NCI-H526 (cell line): Measurements from ENCODE around the gene FGD2.
A peak's percentile ranks its signal among the peaks of the same experiment; 100 is the strongest.

ENCODE experiments used
- DNase-seq, 2 experiments: peaks; one replicate each; lab custom pipeline; 2025; lab: John Stamatoyannopoulos, UW

FGD2 gene

GRCh38 chr6:37005061-37005810 lies at the start of gene FGD2:
TSS of gene FGD2 (plus strand) at chr6:37005655. CDS start at chr6:37005818, 163 bp downstream.
- DNase-seq: no peak

GRCh38 chr6:36955671-36956445 lies 49.6 kb upstream of the FGD2 start:
- no peak for DNase-seq

- DNase-seq: no peak
These were observed 49.0 kb upstream of the FGD2 start for GRCh38 chr6:36956446-36956820.

GRCh38 chr6:36957773-36958271 lies 47.6 kb upstream of the FGD2 start:
- no peak for DNase-seq

GRCh38 chr6:36958775-36959554 lies 46.5 kb upstream of the FGD2 start:
- DNase-seq: no peak

- DNase-seq: no peak
These were observed 45.8 kb upstream of the FGD2 start for GRCh38 chr6:36959555-36960250.

GRCh38 chr6:36961441-36962435 lies 43.7 kb upstream of the FGD2 start:
- no peak for DNase-seq

- DNase-seq: peak in 1 of 2 experiments; percentile 55
These were observed 42.6 kb upstream of the FGD2 start for GRCh38 chr6:36962874-36963273.

- DNase-seq: no peak
These were observed 41.8 kb upstream of the FGD2 start for GRCh38 chr6:36963451-36964290.

- no peak for DNase-seq
These were observed 41.1 kb upstream of the FGD2 start for GRCh38 chr6:36964349-36964748.

GRCh38 chr6:36964908-36965307 lies 40.5 kb upstream of the FGD2 start:
- no peak for DNase-seq

- no peak for DNase-seq
These were observed 38.2 kb upstream of the FGD2 start for GRCh38 chr6:36967301-36967700.

GRCh38 chr6:36967757-36968156 lies 37.7 kb upstream of the FGD2 start:
- no peak for DNase-seq

- DNase-seq: no peak
These were observed 37.0 kb upstream of the FGD2 start for GRCh38 chr6:36968266-36968977.

GRCh38 chr6:36969240-36969691 lies 36.2 kb upstream of the FGD2 start:
- DNase-seq: no peak

- no peak for DNase-seq
These were observed 35.2 kb upstream of the FGD2 start for GRCh38 chr6:36969988-36970891.

- no peak for DNase-seq
These were observed 34.3 kb upstream of the FGD2 start for GRCh38 chr6:36970892-36971842.
